ENCODE measurements around the gene GEMIN7. TPM values are rescaled to one million over a fixed set of nuclear protein-coding genes. Genes with fewer than 3 reads are reported as not detected.

Gene GEMIN7
- total RNA-seq, 1 donor from 2014 or later = 35.6 TPM

DNA sequence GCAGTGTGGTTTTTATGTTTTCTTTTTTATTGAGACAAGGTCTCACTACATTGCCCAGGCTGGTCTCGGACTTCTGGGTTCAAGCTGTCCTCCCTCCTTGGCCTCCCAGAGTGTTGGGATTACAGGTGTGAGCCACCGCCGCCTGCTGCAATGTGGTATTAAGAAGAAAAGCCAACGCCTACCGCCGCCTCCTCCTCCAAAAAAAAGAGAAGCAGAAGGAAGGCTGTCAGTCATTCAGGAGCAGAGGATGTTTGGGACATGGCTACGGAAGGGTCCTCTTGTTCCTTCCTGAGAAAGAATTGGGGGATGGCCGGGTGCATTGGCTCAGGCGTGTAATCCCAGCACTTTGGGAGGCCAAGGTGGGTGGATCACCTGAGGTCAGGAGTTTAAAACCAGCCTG is 15.1 kb downstream of the GEMIN7 start:
- peak overlapping the region; percentile 100 for H3K27ac Mint-ChIP-seq
- H3K4me1 Mint-ChIP-seq (ENCODE audit: unreplicated experiment) = peaks cover 62% of the 10 kb centered on the region

DNA sequence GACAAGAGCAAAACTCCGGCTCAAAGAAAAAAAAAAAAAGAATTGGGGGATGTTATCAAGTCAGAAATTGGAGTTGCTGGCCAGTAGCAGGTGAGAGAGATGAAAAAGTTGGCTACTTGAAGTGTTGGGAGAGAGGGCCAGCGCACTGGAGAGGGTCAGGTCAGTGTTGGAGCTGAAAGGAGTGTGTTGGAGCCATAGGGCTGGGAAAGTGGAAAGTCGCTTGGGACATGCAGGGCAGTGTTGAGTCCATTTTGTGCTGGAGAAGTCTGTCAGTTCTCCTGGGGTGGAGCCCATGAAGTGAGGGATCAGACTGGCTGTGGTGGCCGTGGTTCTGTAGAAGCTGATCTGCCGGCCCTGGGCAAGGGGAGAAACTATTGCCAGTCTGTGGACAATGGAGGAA is 15.6 kb downstream of the GEMIN7 start:
- TF ChIP-seq, protein P1, sequence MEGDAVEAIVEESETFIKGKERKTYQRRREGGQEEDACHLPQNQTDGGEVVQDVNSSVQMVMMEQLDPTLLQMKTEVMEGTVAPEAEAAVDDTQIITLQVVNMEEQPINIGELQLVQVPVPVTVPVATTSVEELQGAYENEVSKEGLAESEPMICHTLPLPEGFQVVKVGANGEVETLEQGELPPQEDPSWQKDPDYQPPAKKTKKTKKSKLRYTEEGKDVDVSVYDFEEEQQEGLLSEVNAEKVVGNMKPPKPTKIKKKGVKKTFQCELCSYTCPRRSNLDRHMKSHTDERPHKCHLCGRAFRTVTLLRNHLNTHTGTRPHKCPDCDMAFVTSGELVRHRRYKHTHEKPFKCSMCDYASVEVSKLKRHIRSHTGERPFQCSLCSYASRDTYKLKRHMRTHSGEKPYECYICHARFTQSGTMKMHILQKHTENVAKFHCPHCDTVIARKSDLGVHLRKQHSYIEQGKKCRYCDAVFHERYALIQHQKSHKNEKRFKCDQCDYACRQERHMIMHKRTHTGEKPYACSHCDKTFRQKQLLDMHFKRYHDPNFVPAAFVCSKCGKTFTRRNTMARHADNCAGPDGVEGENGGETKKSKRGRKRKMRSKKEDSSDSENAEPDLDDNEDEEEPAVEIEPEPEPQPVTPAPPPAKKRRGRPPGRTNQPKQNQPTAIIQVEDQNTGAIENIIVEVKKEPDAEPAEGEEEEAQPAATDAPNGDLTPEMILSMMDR (conservative IDR thresholded peaks at IDR 0.05) = no peak
- Mint-ChIP-seq H3K36me3 (no peaks in the 10 kb centered on the region), H3K27me3 (no peaks in the 10 kb centered on the region), H3K4me3 (peak overlapping the region; percentile 95), H3K4me1 (ENCODE audit: unreplicated experiment) (peaks cover 68% of the 10 kb centered on the region), H3K9me3 (no peaks in the 10 kb centered on the region), H3K27ac (peak overlapping the region; percentile 84)
- DNase-seq (ENCODE audit: extremely low spot score, unreplicated experiment) = no peak

More for the DNA sequence above, 15.1 kb downstream of the GEMIN7 start:
- no peaks in the 10 kb centered on the region for H3K27me3 Mint-ChIP-seq
- no peaks in the 10 kb centered on the region for H3K36me3 Mint-ChIP-seq
- no peak for DNase-seq (ENCODE audit: extremely low spot score, unreplicated experiment)
- H3K9me3 Mint-ChIP-seq = no peaks in the 10 kb centered on the region
- TF ChIP-seq, protein P1 (conservative IDR thresholded peaks at IDR 0.05) = no peak
- H3K4me3 Mint-ChIP-seq = peak overlapping the region; percentile 95

DNA sequence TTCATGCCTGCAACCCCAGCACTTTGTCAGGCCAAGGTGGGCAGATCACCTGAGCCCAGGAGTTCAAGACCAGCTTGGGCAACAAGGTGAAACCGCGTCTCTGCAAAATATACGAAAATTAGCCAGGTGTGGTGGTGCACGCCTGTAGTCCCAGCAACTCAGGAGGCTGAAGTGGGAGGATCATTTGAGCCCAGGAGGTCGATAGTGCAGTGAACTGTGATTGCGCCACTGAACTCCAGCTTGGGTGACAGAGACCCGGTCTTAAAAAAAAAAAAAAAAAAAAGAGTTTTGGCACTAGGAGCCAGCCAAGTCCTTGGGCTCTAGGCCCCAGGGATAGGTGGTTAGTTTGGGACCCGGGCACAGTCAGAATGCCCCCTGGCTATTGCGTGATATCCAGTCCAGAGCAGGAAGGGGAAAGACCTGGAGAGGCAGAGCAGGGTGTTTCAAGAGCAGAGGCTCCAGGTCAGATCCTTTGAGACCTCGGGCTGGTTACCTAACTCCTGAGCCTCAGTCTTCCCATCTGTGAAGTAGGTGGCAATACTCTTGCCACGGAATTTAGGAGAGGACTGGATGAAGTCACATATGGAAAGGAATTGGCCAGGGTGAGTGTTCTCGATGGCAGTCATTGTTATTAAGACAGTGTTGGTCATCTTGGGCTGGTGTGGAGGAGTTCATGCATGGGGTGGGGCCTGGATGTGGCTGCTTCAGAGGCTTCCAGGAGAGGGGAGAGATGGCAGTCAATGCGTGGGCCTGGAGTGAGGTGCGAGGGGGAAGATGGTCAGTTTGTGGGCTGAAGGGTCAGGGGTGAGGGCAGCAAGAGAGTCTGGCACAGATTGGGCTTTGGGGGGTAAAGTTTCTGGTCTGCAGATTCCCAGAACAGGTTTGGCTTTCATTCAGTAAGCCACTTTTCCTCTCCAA is 16.7 kb downstream of the GEMIN7 start:
- Mint-ChIP-seq H3K36me3 (no peaks in the 10 kb centered on the region), H3K4me3 (peak overlapping the region; percentile 65), H3K27me3 (no peaks in the 10 kb centered on the region), H3K4me1 (ENCODE audit: unreplicated experiment) (peaks cover 72% of the 10 kb centered on the region), H3K27ac (peak overlapping the region; percentile 85), H3K9me3 (no peaks in the 10 kb centered on the region)
- no peak for DNase-seq (ENCODE audit: extremely low spot score, unreplicated experiment)
- TF ChIP-seq, protein P1 (conservative IDR thresholded peaks at IDR 0.05) = no peak

DNA sequence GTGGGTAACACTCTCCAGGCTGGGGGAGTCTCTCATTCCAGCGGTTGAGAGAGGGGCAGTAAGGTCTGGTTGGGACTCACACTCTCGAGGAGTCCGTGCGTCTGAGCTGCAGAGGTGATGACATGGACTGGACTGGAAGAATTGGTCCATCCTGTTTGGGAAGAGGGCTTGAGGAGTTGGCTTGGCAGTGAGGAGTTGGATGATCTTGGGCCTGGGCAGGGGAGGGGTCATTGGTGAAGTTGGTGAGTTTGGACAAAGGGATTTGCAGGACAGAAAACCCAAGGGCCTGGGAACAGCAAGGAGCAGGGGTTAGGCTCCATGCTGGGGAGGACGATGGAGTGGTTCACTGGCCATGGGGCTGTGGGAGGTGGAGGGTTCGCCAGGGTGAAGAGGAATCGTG is 17.6 kb downstream of the GEMIN7 start:
- Mint-ChIP-seq H3K4me1 (ENCODE audit: unreplicated experiment) (peaks cover 74% of the 10 kb centered on the region), H3K4me3 (peak overlapping the region; percentile 55), H3K36me3 (no peaks in the 10 kb centered on the region), H3K27ac (peak overlapping the region; percentile 85), H3K9me3 (no peaks in the 10 kb centered on the region), H3K27me3 (no peaks in the 10 kb centered on the region)
- TF ChIP-seq, protein P1 (conservative IDR thresholded peaks at IDR 0.05) = no peak
- DNase-seq (ENCODE audit: extremely low spot score, unreplicated experiment) = no peak

DNA sequence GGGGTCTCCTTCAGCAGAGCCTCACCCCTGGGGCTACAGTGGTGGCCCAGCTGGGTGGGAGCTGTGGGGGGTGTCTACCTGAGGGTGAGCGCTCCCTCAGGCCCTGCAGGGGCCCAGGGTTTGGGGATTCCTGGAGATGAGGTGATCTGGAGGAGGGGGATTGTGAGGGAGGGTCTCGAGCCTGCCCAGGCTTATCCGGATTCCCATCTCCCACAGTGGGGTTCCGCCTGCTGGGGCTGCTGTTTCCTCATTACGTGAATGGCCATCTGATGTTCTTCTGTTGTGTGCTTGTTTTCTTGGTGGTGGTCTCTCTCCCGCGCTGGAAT is 18.4 kb downstream of the GEMIN7 start:
- H3K36me3 Mint-ChIP-seq = no peaks in the 10 kb centered on the region
- DNase-seq (ENCODE audit: extremely low spot score, unreplicated experiment) = no peak
- H3K4me1 Mint-ChIP-seq (ENCODE audit: unreplicated experiment) = peaks cover 76% of the 10 kb centered on the region
- no peaks in the 10 kb centered on the region for H3K27me3 Mint-ChIP-seq
- no peaks in the 10 kb centered on the region for H3K9me3 Mint-ChIP-seq
- TF ChIP-seq, protein P1 (conservative IDR thresholded peaks at IDR 0.05) = no peak
- peak overlapping the region; percentile 75 for H3K4me3 Mint-ChIP-seq
- H3K27ac Mint-ChIP-seq = peak overlapping the region; percentile 56

Measured in type B pancreatic cell (in vitro differentiated cells).